ENCODE measurements around the gene BZW2.
A peak's percentile ranks its signal among the peaks of the same experiment; 100 is the strongest.

Gene BZW2

DNA sequence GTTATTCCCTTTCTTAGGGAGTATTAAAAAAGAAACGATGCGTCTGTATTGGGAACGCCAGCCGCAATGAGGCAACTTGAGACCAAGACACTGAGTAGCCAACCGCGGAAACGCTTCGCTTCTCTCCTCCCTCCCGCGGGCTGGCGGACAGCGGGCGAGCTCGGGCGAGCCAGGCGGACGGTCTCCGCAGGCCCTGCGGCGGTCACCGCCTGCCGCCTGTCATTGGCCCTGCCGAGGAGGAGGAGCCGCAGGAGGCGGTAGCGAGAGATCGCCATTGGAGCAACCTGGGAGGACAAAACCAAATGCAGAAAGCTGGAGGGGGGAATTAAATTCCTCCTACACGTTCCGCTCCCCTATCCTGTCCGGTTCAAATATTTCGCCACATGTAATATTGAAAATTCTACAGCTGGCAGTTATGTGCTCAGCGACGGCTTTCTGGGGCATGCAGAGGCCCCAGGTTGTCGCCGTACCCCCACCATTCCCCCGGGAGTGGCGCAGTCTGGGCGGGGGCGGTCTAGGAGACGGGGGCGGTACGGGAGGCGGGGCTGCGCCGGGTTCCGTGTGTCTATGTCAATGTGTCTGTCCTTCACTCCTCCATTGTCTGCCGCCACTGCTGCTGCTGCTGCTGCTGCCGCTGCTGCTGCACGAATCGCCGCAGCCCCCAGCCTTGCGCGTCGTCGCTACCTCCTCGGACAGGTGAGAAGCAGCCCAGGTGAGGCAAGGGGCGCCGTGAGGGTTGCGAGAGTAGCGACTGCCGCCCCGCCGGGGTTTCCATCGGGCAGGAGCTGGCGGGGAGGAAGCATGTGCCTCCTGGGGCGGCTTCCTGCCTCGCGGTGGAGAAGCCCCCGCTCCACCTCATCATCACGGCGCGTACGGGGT, at the start of gene BZW2, which contains the start of gene ANKMY2:
TSS of gene BZW2 (plus strand) at position 589 of the 879 bp plus-strand sequence. CDS start 19,263 bp downstream, outside the sequence.
TSS of gene ANKMY2 (minus strand) at position 162 of the 879 bp plus-strand sequence. CDS start 181 bp downstream, outside the sequence.
- peak; percentile 74 to 86 (median 84) for DNase-seq

GRCh38 chr7:16598015-16598414, 48.0 kb upstream of the BZW2 start:
- no peak for DNase-seq

DNA sequence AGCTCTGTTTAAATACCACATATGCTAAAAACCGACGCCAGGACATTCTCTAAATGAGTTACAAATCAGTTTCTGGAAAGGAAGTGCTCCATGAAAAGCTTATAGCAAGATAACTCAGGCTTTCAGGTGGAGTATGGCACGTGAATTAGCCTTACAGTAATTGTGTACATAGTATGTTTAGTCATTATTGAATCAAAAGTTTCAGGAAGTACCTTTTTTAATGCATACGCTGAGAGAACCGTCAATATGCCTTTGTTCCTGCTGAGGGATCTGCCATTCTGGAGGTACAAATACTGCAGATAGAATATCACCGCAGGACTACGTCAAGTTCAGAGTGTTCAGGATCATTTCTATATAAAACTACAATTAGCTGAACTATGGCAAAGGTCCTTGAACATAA, 46.1 kb upstream of the BZW2 start:
- DNase-seq = no peak

DNA sequence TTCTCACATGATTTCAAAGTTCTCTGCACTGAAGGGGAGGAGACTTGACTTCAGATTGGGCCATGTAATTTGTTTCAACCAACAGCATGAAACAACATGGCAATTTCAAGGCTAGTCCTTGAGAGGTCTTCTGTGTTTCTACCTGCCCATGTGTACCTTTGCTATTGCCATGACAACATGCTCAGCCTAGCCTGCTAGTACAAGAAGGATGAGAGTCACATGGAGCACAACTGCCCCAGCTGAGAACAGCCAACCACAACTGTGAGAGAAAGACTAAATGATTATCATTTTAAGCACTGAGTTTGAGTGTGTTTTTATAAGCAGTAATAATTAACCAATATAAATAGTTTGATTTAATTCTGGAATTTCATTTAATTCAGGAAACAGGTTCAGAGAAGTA, 42.3 kb upstream of the BZW2 start:
- no peak for DNase-seq

- DNase-seq = no peak
Measured at GRCh38 chr7:16604054-16604453, 41.9 kb upstream of the BZW2 start.

DNA sequence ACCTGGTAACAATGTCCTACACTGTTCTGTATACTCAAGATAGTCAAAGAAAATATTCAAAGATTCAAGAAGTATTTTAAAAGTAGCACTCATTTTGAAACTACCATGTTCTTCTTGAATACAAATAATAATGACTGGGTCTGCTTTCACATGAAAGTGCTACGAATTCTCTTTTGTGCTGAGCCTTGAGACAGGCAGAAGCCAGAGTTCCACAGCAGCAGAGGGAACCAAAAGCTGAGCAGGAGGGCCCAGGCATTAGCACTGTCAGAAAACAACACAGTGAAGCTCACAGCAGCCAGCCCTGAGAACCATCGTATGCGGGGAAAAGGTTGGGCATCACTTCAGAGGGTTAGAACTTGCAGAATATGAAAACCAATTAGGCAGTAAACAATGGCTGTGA, 39.3 kb upstream of the BZW2 start:
- no peak for DNase-seq

DNA sequence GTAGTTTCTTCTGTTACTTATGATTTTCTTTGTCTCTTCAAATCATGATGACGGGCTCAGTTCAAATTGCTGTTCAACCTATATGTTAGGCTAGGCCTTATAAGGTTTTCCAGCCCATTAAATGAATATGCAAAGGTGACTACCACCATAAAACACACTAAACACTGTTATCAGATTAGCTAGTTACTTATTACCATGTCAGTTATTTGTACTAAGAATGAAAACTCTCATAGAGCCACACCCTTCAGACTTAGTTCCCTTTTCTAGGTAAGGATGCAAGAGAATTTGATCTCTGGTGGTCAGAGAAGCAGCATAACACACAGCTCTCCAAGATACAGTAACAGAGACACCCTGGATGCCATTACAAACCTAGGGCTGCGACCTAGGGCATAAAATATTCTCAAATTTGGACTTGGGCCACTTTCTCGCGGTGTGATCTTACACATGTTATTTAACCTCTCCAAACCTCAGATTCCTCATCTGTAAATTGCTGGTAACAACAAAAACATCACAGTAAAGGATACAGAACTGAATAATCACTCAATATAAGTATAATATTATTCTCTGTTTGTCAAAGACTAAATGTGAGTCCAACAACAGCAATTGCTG, 36.0 kb upstream of the BZW2 start:
- DNase-seq = no peak

- DNase-seq = no peak
Measured at GRCh38 chr7:16611711-16612110, 34.3 kb upstream of the BZW2 start.

DNA sequence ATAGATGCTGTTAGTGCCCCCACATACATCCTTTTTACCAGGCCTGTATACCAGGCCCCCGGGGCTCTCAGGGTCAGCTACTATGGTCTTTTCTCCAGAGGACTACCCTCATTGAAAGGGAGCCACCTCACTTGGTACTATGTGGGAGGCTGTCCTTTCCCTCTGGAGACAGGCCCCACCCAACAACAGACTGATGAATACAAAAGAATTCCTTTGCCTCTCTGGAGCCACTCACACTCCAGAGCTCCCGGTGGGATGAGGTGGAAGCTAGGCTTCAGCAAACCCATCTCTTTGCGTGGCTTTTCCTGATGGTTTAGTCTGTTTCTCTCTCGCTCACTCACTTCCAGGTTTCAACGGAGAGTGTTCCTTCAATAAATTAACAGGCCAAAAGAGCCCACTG, 30.8 kb upstream of the BZW2 start:
- no peak for DNase-seq

- DNase-seq = no peak
Measured at GRCh38 chr7:16616122-16616521, 29.9 kb upstream of the BZW2 start.

DNA sequence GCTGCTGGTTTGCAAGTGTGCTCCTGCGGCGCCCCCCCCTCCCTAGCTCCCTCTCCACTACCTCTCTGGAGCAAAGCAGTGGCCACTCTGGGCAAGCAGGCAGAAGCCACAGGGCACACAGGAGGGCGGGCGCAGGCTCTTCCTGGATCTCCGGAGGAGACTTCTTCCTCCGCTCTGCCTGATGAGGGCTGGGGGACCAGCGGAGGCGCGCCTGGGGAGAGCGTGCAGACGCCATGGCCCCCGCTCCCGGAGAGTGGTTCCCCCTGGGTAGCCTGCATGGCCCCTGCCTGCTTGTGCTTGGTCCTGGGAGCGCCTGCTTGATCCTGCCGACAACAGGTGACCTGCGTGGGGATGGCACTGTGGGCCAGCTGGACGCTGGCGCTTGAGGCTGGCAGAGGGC, 29.4 kb upstream of the BZW2 start:
- DNase-seq = no peak

GRCh38 chr7:16619979-16620408, 26.0 kb upstream of the BZW2 start:
- no peak for DNase-seq

GRCh38 chr7:16626388-16626787, 19.6 kb upstream of the BZW2 start:
- DNase-seq = no peak

DNA sequence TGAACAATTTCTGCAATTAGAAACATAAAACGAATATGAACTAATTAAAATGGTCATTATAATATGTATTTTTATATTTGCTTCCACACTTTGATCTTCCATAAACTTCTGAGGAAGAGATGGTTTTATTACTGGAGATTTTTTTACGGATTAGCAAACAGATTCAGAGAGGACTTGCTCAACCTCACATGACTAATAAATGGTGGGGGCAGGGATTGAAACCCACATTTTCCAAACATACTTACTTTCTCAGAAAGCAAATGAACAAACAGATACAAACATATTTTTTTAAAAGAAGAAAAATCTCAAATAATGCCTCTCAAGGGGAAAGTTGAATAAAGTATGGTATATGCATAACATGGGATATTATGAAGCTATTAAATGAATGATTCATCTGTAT, 18.7 kb upstream of the BZW2 start:
- no peak for DNase-seq

DNA sequence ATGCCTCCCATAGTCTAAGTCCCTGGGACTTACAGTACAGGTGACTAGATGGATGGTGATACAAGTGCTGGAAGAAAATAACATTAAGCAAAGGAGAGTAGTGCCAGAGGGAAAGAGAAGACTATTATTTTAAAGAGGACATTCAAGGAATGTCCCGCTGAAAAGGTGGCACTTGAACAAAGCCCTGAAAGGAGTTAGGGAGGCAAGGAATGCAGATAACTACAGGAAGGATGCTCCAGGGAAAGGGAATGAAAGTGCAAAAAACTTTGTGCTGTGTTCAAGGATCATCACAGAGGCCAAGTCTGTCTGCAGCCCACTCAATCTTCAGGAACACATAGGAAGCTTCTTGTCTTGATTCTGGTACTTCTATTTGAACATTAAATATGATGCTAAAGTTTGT, 15.3 kb upstream of the BZW2 start:
- DNase-seq = no peak

- DNase-seq = no peak
Measured at GRCh38 chr7:16634271-16634738, 11.7 kb upstream of the BZW2 start.

- no peak for DNase-seq
Measured at GRCh38 chr7:16636555-16637101, 9.4 kb upstream of the BZW2 start.

DNA sequence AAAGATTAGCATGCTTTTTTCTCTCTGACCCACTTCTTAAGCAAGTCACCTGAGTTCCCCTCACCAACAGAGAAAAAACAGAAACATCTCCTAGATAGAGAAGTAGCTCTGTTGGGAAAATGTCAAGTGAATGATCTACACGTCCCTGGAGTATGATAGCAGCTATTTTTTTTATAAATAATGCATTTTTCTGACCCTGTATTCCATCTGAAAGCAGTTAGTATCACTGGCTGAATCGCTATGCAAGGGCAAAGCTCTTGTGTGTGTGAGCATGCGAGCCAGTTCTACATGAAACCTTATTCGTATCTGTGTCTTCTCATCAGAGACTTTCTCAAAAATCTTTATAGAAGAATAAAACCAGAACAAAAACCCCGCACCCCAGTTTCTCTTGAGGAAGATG, 8.6 kb upstream of the BZW2 start:
- no peak for DNase-seq

DNA sequence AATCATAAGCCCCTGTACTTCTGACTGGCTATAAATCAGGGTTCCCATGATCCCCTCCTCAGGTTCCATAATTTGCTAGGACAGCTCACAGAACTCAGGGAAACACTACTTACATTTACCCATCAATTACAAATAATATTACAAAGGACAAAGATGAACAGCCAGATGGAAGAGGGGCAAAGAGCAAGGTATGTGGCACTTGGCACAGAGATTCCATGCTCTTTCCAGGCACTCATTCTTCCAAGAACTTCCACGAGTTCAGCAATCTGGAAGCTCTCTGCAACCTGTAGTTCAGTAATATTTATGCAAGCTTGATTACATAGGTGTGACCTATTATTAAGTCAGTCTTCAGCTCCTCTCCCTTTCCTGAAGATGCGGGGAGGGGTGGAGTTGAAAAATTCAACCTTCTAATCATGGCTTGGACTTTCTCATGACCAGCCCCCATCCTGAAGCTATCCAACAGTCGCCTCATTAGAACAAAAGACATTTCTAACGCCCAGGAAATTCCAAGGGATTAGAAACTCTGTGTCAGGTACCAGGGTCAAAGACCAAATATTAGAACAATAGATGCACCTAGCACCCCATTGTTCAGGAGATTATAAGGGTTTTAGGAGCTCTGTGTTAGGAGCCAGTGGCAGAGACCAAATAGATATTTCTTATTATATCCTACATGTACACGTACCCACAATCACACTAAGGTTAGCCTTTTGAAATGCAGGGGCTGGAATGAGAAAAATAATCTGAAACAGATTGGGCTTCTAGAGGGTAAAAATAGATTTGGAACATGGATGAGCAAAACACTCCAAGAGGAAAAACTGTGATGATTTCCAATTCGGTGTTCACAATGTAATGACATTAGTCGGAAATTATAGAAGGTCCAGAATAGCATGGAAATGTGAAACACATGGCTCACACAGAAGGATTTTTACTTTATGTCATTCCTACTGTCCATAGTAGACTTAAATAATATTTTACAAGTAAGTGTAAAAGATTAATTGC, 7.4 kb upstream of the BZW2 start:
- no peak for DNase-seq

GRCh38 chr7:16644157-16644556, 1.8 kb upstream of the BZW2 start:
- no peak for DNase-seq

- peak; percentile 18 to 32 (median 26) for DNase-seq
Measured at GRCh38 chr7:16644636-16645592, 1.1 kb upstream of the BZW2 start.

Measured in activated CD4-positive, CD25-positive, alpha-beta regulatory T cell (primary cell).